Activated T-cell treated with anti-CD3 and anti-CD28 coated beads for 24 hours (primary cell): ENCODE measurements around the gene MAD1L1.

Experiments
- DNase-seq: peaks from one replicate; pipeline ENCODE4 v3.0.0-alpha.2; 2020; ENCODE audit warnings: low read depth

MAD1L1 gene

GRCh38 chr7:2138146-2138765, 94.5 kb downstream of the MAD1L1 start:
- DNase-seq = peak; percentile 40

GRCh38 chr7:2134740-2135139, 98.0 kb downstream of the MAD1L1 start:
- no peak for DNase-seq

- no peak for DNase-seq
These were observed 100.5 kb downstream of the MAD1L1 start for GRCh38 chr7:2132243-2132642.

GRCh38 chr7:2131800-2132199, 100.9 kb downstream of the MAD1L1 start:
- DNase-seq = no peak

GRCh38 chr7:2131341-2131740, 101.4 kb downstream of the MAD1L1 start:
- no peak for DNase-seq

GRCh38 chr7:2130096-2130375, 102.7 kb downstream of the MAD1L1 start:
- DNase-seq = no peak

GRCh38 chr7:2129323-2130095, 103.2 kb downstream of the MAD1L1 start:
- no peak for DNase-seq

GRCh38 chr7:2128601-2129322, 104.0 kb downstream of the MAD1L1 start:
- no peak for DNase-seq

GRCh38 chr7:2126621-2127020, 106.1 kb downstream of the MAD1L1 start:
- DNase-seq = no peak

- DNase-seq = no peak
These were observed 106.8 kb downstream of the MAD1L1 start for GRCh38 chr7:2125931-2126330.

GRCh38 chr7:2124604-2125345, 108.0 kb downstream of the MAD1L1 start:
- no peak for DNase-seq

GRCh38 chr7:2123916-2124315, 108.8 kb downstream of the MAD1L1 start:
- DNase-seq = no peak

- no peak for DNase-seq
These were observed 109.4 kb downstream of the MAD1L1 start for GRCh38 chr7:2123360-2123759.

- DNase-seq = no peak
These were observed 110.1 kb downstream of the MAD1L1 start for GRCh38 chr7:2122651-2123050.

GRCh38 chr7:2120841-2121830, 111.6 kb downstream of the MAD1L1 start:
- DNase-seq = no peak

- peak; percentile 30 for DNase-seq
These were observed 112.5 kb downstream of the MAD1L1 start for GRCh38 chr7:2120251-2120660.

- no peak for DNase-seq
These were observed 114.0 kb downstream of the MAD1L1 start for GRCh38 chr7:2118630-2119190.

GRCh38 chr7:2118056-2118455, 114.7 kb downstream of the MAD1L1 start:
- no peak for DNase-seq

- DNase-seq = no peak
These were observed 115.1 kb downstream of the MAD1L1 start for GRCh38 chr7:2117646-2118045.

GRCh38 chr7:2116989-2117591, 115.7 kb downstream of the MAD1L1 start:
- no peak for DNase-seq

GRCh38 chr7:2116448-2116810, 116.3 kb downstream of the MAD1L1 start:
- DNase-seq = no peak
